Left colon (tissue), 2 donors: Measurements from ENCODE around the gene LYRM2. TPM values are rescaled to one million over a fixed set of nuclear protein-coding genes. Genes with fewer than 3 reads are reported as not detected.

ENCODE experiments used
- ATAC-seq: fragments of 200-7000 bp; cut with Tn5 transposase; one replicate; pipeline ENCODE4 v1.9.1; 2020; ENCODE audit warnings: mild to moderate bottlenecking, moderate library complexity
- DNase-seq, 2 donors: peaks; one replicate each; pipeline ENCODE4 v3.0.0-alpha.2; 2020
- intact Hi-C, 2 donors: fragments of 100-400 bp; cut with DNase I in 1 of 2; cut with micrococcal nuclease in 1 of 2; formaldehyde crosslinking; loops; one replicate each; pipeline versions ENCODE4 v1.11.2 to v1.14.0; 2022; cut with DNase I, micrococcal nuclease
- long read RNA-seq: library from polyadenylated mRNA; unstranded; transcript quantifications from one replicate; pipeline ENCODE4 v2.0.0, GENCODE V29; 2021
- total RNA-seq, 2 donors: library from RNA; stranded (reverse); fragmentation: NEBNext Ultra II Directional; extraction: Animal tissue kit (Norgen Biotek cat#: 25700); gene quantifications; one replicate each; pipeline ENCODE4 v1.2.1, GENCODE V29; 2021
- donor health status: DM: no; HTN: no; CAD: no.
- donor health status: DM: yes; HTN: yes; CAD: no.

The LYRM2 gene, protein sequence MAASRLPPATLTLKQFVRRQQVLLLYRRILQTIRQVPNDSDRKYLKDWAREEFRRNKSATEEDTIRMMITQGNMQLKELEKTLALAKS
- 10 to 100 TPM; 36.2 to 39.7 TPM for total RNA-seq
- long read RNA-seq, full-length matches to known transcripts, result 24 of 34 reads
- long read RNA-seq, partial matches to known transcripts, result 2 of 34 reads
- long read RNA-seq, other reads (novel, unspliced or antisense), result 8 of 34 reads

DNA sequence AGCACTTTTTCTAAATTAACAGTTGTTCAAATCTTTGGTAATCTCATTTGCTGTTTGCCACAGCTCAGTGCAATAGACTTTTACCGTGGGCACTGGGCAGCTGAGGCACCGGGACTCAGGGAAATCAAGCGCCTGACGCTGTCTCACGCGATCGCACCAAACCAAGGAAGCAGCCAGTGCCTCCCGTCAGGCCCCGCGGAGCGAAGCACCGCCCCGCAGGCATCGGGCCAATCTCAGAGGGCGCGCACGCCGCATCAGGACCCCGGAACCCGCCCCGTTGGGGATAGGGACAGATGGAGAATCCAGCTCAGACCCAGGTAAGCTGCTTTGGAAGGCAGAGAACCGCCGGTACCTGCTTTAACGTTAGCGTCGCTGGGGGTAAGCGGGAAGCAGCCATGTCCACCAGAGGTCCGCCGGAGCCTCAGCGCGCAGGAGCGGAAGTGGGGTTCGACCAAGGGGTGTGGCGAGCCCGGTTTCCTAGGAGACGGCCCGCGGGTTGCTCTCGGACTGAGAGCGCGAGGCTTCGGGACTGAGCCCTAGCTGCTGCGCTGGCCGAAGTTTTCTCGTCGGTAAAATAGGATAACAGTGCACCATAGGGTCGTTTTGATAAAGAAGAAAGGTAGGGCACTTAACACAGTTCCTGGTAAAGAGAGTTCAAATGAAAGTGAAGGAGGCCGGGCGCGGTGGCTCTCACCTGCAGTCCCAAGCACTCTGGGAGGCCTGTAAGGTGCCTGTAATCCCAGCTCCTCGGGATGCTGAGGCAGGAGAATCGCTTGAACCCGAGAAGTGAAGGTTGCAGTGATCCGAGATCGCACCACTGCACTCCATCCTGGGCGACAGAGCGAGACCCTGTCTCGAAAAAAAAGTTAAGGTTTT lies at the start of gene LYRM2:
TSS of gene LYRM2 (minus strand) at position 428 of the 876 bp plus-strand sequence. CDS start at position 397, 31 bp downstream.
- DNase-seq (peak; percentile 95), ATAC-seq (peak; percentile 97)
- intact Hi-C loops, result no loop called here

DNA sequence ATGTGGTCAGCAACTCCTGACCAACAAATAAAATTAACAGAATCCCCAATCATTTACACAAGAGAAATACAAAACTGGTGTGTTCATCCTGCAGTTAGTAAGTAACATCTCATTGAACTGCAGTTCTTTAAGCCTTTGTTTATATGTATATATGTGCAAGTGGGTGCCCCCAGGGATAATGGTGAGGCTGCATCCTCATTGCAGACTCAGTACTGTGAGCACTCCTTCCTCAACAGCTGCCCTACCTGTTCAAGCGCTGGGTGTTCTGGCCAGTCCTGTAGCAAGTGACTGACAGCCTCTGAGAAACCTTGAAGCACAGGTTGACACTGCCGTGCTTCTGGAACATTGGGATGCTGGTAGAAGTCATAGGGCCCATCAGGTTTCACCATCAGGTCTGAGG lies 49.8 kb upstream of the LYRM2 start:
- DNase-seq (no peak), ATAC-seq (no peak)
- intact Hi-C loops, result no loop called here

DNA sequence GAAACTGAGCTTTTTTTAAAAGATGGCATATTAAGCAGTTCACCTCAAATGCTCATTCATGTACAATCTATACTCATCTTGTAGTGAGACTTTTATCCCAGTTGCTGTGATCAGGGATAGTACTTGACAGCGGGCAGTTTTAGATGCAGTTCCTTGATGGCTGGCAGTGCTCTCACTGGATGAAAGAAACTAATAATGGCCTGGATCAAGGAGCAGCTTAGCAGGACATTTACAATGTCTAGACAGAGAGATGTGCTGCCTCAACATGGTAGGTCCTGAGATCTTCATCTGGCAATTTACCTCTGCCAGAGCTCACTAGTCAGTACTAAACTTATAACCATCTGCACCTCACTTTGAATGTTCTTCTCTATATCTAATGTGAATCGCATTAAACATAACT lies 46.8 kb upstream of the LYRM2 start:
- no peak for ATAC-seq
- intact Hi-C loops, result no loop called here

DNA sequence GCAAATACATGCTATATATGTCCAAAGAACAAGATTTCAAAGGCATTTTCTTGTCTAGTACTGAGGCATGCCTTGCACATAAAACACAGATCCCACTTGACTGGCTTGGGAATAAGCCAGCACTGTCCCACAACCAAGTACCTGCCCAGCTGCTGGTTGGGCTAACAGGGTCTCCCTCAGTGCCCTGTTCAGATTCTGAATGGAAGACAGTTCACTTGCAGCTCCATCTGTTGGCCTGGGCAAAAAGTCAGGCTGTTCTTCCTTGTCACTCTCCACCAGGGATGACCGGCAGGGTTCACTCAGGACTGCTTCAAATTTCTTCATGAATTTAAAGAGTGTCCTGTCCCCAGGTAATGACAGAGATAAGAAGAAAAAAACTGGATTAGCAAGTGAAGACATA lies 44.4 kb upstream of the LYRM2 start:
- DNase-seq (no peak), ATAC-seq (no peak)
- intact Hi-C loops, result no loop called here

More for the DNA sequence above, 46.8 kb upstream of the LYRM2 start:
- DNase-seq, result no peak

DNA sequence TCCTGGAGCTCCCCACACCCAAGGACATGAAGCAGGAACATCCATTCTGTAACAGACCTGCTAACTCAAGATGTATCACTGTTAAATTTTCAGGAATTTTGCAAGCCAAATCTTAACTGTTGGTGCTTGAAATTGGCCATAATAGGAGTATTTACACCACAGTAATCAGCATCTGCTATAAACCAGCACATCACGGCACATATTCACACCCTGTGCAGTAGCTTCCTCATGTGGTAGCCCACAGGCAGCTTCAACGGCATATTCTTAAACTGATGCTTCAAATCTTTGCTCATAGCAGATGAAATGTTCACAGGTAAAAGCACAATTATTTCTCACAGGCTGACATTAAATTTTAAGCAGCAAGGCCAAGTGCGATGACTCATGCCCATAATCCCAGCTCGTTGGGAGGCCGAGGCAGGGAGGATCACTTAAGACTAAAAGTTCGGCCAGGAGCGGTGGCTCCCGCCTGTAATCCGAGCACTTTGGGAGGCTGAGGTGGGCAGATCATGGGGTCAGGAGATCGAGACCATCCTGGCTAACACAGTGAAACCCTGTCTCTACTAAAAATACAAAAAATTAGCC lies 43.5 kb upstream of the LYRM2 start:
- no peak for DNase-seq
- no peak for ATAC-seq
- intact Hi-C loops, result no loop called here

DNA sequence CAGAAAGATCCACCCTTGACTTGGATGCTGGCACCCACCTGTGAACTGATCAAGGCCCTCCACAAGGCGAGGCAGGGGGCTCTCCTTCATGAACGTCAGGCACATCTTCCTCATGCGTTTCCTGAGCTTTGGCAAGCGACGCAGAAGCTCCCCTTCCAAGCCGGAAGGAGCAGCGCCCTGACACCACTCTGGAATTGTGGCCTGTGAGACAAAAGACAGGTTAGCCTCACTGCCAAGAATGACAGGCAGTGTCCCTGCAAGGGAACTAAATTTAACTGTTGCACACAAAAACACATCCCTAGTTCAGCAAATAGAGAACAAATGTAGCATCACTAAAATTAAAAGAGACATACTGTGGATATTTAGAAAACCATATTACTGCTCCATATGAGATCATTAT lies 42.0 kb upstream of the LYRM2 start:
- DNase-seq, result no peak
- ATAC-seq, result no peak
- intact Hi-C loops, result no loop called here

DNA sequence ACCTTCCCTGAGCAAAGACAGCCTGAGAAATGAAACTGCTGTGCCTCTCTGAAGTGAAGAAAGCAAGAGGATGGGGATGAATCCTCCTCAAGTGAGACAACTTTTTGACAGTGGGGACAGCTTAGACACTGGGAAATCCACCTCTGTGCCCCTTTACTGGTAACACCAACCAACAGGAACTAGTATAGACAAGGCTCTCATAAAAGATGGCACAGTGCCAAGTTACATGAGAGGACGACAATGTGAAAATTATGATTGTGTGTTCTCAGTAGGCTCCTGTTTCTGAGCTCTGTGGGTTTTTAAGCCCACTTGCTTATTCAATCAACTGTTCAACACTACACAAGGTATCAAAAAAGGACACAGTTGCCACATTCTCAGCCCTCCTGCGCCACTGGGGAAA lies 41.6 kb upstream of the LYRM2 start:
- ATAC-seq (peak; percentile 43), DNase-seq (no peak)
- intact Hi-C loops, result no loop called here

DNA sequence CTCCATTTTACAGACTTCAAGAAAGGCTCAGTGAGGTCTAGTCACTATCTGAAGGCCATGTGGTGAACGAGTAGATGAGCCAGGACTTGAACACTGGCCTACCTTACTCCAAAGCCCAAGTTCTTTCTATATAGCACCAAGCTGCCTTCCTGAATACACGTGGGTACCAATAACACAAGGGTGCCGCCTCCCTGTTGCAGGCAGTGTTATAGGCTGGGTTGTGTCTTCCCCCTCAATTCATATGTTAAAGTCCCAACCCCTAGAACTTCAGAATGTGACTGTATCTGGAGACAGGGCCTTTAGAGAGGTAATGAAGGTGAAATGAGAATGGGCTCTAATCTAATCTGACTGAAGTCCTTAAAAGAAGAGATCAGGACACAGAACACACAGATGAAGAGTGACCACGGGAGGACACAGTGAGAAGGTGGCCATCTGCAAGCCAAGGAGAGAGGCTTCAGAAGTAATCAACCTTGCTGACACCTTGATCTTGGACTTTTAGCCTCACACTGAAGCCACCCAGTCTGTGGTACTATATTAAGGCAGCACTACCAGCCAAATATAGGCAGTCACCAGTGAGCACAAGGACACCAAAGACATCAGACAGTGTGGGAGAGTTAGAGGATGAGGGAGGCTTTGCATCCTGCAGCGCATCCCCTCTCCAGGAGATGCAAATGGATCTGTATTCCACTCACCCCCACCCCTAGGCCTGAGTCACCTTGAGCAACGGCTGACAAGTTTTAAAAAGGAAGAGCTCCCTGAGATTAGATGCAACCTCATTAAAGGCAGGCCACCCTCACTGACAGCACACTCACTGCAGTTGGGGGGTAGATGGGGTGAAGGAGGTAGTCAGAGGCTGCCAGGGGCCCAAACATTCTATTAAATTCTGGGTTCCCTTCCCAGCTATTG lies 40.9 kb upstream of the LYRM2 start:
- intact Hi-C loops, result no loop called here
- ATAC-seq (no peak), DNase-seq (no peak)

DNA sequence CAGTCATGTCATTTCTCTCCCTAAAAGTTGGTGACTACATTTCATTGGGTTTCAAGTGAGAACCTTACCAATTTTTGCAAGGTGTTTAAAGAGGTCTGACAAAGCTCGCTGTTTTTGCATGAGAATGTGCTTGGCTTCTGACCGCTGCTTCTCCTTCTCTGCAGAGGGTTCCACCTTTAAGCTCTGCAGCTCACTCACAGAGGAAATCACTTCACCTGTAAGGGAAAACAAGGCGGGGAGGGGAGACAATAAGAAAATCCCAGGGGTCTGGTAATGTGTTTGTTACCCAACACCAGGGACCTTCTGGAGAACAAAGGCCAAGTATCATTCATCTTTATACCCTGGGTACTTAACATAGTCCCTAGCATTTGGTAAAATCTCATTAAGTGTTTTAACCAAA lies 40.0 kb upstream of the LYRM2 start:
- DNase-seq, result no peak
- intact Hi-C loops, result no loop called here
- ATAC-seq, result no peak

DNA sequence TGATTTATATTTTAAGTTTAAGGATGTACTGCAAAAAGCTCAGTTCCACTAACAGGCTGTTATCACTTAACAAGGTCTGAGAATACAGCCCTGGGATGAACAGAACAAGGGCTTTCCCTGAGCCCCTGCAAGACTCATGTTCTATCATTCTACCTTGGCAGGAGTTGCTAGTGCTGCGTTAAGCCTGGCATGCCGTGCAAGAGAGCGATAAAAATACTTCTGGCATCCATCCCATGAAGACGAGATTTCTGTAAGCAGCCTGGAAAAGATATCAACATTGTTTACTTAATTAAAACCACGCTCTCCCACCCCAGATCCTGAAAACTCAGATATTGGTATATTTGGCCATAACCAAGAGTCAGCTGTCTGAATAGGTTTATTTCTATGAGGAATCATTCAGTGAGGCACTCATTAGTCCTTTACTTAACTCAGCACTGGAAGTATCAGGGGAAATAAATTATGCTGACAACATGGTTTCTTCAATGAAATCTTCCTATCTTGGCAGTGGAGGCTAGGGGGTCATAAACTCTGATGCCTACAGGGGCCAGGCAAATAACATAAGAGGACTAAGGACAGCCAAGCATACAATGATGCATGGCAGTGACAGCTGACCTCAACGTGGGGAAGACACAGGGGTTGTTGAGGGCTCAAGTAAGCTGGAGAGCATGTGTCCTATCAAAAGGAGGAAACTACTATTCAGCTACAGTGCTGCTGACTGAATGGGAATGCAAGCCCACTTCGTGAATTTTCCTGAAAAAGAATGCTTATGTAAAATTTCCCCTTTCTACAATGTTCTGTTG lies 37.6 kb upstream of the LYRM2 start:
- DNase-seq (no peak), ATAC-seq (no peak)
- intact Hi-C loops, result no loop called here

DNA sequence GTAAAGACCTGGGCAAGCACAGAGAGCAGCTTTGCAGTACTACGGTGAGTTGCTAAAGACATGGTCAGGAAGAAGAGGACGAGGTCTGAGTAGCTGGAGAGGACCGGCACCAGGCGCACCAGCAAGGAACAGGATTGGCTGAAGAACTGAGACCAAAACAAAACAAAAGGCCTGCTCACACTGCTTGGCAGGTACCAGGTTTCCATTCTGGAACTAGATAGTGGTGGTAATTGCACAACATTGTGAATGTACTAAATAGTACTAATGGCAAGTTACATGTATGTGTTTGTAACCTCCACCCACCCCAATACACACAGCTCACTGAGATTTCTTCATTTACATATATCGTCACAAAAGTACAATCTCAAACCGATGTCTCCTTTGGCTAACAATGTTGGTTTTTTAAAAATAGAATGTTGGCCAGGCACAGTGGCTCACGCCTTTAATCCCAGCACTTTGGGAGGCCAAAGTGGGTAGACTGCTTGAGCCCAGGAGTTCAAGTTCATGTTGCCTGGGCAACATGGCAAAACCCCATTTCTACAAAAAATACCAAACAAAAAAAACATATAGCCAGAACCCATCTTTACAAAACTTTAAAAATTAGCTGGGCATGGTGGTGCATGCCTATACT lies 32.5 kb upstream of the LYRM2 start:
- DNase-seq, result no peak
- intact Hi-C loops, result no loop called here
- no peak for ATAC-seq

DNA sequence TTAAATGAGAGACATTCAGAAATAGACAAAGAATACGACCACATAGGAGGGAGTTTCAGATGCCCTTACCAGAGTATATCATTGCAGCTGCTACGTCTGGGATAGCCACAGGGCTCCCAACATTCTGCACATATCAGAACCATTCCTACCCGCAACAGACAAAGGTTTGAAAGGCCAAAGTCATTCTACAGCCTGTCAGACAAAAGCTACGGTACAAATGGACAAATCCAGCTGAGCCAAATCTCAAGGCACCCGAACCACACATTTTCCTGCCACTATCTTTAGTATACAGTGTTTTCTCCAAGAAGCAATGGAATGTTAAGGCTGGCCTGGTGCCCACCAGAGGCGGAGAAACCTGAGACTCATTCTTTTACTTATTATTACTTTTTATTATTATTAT lies 30.5 kb upstream of the LYRM2 start:
- ATAC-seq, result no peak
- intact Hi-C loops, result no loop called here
- no peak for DNase-seq

DNA sequence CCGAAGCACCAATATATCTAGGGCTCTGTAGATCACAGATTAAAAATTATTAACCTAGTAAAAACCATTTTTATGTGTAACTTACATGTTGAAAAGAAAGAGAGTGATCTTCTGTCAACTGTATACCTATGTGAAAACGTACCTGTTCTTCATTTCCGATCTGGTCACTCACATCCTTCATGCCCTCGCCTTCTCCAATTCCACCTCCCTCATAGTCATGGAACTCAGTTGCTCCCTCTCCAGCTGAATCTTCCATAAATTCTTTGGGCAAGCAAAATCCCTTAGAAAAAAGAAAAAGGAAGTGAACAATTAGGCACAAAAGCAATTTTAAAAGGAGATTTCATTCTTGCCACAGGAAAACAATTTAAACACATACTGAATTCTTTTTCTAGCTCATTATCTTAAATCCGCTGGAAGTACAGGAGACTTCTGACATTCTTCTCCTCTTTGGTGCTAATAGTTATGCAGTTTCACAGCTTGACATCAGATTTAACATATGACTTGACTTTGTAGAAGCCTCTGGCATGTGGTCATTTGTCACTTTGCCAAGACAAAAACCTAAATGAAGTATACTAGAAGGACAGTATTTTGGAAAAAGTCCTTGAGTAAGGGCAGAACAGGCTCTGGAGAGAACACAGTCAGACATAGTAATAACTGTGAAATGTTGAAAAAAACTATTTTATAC lies 29.5 kb upstream of the LYRM2 start:
- intact Hi-C loops, result no loop called here
- no peak for ATAC-seq
- DNase-seq, result no peak

DNA sequence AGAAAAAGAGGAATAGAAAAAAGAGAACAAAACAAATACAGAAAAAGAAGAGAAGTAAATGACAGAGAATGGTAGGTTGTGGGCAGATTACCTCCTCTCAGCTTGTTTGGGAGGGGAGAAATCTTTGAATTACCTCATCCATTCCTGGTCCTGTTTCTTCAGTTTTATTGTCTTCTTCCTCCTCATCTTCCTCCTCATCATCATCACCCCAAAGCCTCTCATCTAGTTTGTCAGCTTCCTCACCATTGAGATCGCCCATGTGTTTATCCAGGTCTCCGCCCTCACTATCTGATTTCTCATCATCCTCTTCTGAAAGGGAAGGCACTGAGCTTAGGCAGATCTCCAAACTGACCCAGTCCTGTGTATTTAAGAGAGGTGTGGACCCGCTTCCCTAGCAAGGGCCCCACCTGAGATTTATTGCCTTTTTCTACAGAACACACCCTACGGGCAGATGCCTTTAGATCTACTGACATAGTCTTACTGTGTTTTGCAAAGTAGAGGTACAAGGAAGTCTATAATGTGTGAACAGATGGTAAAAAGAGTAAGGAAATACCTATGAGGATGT lies 24.2 kb upstream of the LYRM2 start:
- intact Hi-C loops, result no loop called here
- ATAC-seq (peak; percentile 99), DNase-seq (peak; percentile 14 to 66)

DNA sequence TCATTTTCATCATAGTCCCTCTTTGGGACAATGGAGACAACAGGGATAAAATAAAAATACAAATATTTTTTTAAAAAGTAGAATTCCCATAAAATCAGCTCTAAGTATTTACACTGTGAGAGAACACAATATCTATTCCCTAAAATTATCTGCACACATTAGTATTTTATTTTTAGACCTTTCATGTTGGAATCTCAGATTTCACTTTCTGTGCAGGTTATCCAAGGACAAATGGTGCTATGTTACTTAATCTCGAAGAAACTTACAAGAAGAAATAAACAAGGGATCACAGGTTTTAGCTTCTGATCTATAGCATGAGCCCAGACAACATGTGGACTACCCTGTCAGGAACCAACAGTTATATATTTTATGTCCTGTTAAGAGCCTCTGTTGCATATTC lies 23.0 kb upstream of the LYRM2 start:
- DNase-seq (no peak), ATAC-seq (no peak)
- intact Hi-C loops, result no loop called here

DNA sequence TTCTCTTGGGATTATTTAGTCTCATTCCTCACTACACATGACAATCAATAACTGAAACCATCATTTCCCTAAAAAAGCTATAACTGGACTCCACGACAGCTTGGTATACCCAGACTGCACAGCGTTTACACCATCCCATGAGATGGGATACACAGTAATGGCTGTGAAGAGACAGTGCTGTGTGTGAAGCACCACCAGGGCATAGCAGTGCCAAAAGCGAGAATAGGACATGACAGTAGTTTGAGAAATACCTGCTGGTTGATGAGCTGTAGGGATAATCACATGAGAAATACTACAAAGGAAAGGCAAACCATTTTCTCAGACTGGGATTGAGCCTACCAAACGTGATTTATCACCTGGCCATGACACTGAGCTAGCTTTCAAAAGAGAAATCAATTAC lies 22.4 kb upstream of the LYRM2 start:
- ATAC-seq (no peak), DNase-seq (no peak)
- intact Hi-C loops, result no loop called here
